GM12878 (cell line): ENCODE measurements around the gene TNNT2. TPM values are rescaled to one million over a fixed set of nuclear protein-coding genes. Genes with fewer than 3 reads are reported as not detected.
A peak's percentile ranks its signal among the peaks of the same experiment; 100 is the strongest.

Experiments
- BACH1 ChIP-seq: fragments of 450-650 bp; IDR thresholded peaks from 2 replicates; pipeline ENCODE4 v1.6.1; 2017; ENCODE audit warnings: mild to moderate bottlenecking, borderline replicate concordance
- BMI1 ChIP-seq: fragments of 450-650 bp; IDR thresholded peaks from 2 replicates; pipeline ENCODE4 v1.6.1; 2016; ENCODE audit warnings: mild to moderate bottlenecking, moderate library complexity, borderline replicate concordance
- ETV6 ChIP-seq, 2 experiments: fragments of 450-650 bp in 1 of 2; IDR thresholded peaks in 1 of 2; conservative IDR thresholded peaks in 1 of 2; 2 replicates each; pipeline ENCODE4 v1.6.1; 2014; ENCODE audit warnings: antibody characterized with exemption in 1 of 2, borderline replicate concordance in 1 of 2, low read depth in 1 of 2, mild to moderate bottlenecking in 1 of 2, moderate library complexity in 1 of 2
- GABPA ChIP-seq: IDR thresholded peaks from 2 replicates; pipeline ENCODE4 v1.6.1; 2014; ENCODE audit warnings: antibody characterized with exemption, low read depth, mild to moderate bottlenecking, inconsistent platforms
- HSF1 ChIP-seq: fragments of 150-350 bp; IDR thresholded peaks from 2 replicates; pipeline ENCODE4 v1.6.1; 2014; ENCODE audit warnings: mild to moderate bottlenecking, low read depth, low read length
- JUNB ChIP-seq: IDR thresholded peaks from 2 replicates; pipeline ENCODE4 v1.6.1; 2016; ENCODE audit warnings: antibody characterized with exemption, mild to moderate bottlenecking
- JUND ChIP-seq: IDR thresholded peaks from 2 replicates; pipeline ENCODE4 v1.6.1; 2012; ENCODE audit warnings: low read depth, mild to moderate bottlenecking, low read length, improper control_type of control experiment, moderate library complexity
- MEF2A ChIP-seq: IDR thresholded peaks from 2 replicates; pipeline ENCODE4 v1.6.1; 2011; ENCODE audit warnings: low read depth, mild to moderate bottlenecking, low read length, moderate library complexity; ENCODE audit not compliant: insufficient read depth
- MEF2B ChIP-seq: fragments of 450-650 bp; IDR thresholded peaks from 2 replicates; pipeline ENCODE4 v1.6.1; 2018; ENCODE audit warnings: mild to moderate bottlenecking, moderate library complexity; ENCODE audit not compliant: partially characterized antibody, poor library complexity, severe bottlenecking
- NFYB ChIP-seq: IDR thresholded peaks from 2 replicates; pipeline ENCODE4 v1.6.1; 2011; ENCODE audit warnings: low read depth, mild to moderate bottlenecking, low read length, improper control_type of control experiment, moderate library complexity; ENCODE audit not compliant: insufficient read depth
- NR2C1 ChIP-seq: fragments of 450-650 bp; IDR thresholded peaks from 2 replicates; pipeline ENCODE4 v1.6.1; 2017; ENCODE audit warnings: antibody characterized with exemption, mild to moderate bottlenecking, moderate library complexity
- NR2C2 ChIP-seq: IDR thresholded peaks from 2 replicates; pipeline ENCODE4 v1.6.1; 2011; ENCODE audit warnings: borderline replicate concordance, low read depth; ENCODE audit not compliant: control insufficient read depth, insufficient read length
- NRF1 ChIP-seq: conservative IDR thresholded peaks from 2 replicates; pipeline ENCODE4 v1.6.1; 2011; ENCODE audit warnings: mild to moderate bottlenecking, low read depth, low read length, improper control_type of control experiment
- PAX5 ChIP-seq: IDR thresholded peaks from 2 replicates; pipeline ENCODE4 v1.6.1; 2011; ENCODE audit warnings: low read depth, low read length, borderline replicate concordance
- POU2F2 ChIP-seq: IDR thresholded peaks from 3 replicates; pipeline ENCODE4 v1.6.1; 2011; ENCODE audit warnings: low read depth, mild to moderate bottlenecking, low read length, borderline replicate concordance
- RAD21 ChIP-seq: IDR thresholded peaks from 2 replicates; pipeline ENCODE4 v1.6.1; 2011; ENCODE audit warnings: mild to moderate bottlenecking, low read depth, low read length, moderate library complexity; ENCODE audit not compliant: insufficient read depth
- RELB ChIP-seq: fragments of 450-650 bp; IDR thresholded peaks from 2 replicates; pipeline ENCODE4 v1.6.1; 2017; ENCODE audit warnings: low read depth, mild to moderate bottlenecking, moderate library complexity
- RFX5 ChIP-seq: IDR thresholded peaks from 2 replicates; pipeline ENCODE4 v1.6.1; 2011; ENCODE audit warnings: low read depth, low read length, improper control_type of control experiment
- SIX5 ChIP-seq: IDR thresholded peaks from 2 replicates; pipeline ENCODE4 v1.6.1; 2011; ENCODE audit warnings: mild to moderate bottlenecking, low read depth, low read length, moderate library complexity; ENCODE audit not compliant: severe bottlenecking
- SMAD1 ChIP-seq: fragments of 450-650 bp; IDR thresholded peaks from 2 replicates; pipeline ENCODE4 v1.6.1; 2018; ENCODE audit warnings: mild to moderate bottlenecking, low read depth; ENCODE audit not compliant: partially characterized antibody
- SMARCA5 ChIP-seq: fragments of 450-650 bp; IDR thresholded peaks from 2 replicates; pipeline ENCODE4 v1.6.1; 2017; ENCODE audit warnings: mild to moderate bottlenecking
- SPI1 ChIP-seq: IDR thresholded peaks from 2 replicates; pipeline ENCODE4 v1.6.1; 2011; ENCODE audit warnings: low read depth, mild to moderate bottlenecking, low read length, moderate library complexity, borderline replicate concordance; ENCODE audit not compliant: insufficient read depth
- SREBF1 ChIP-seq: IDR thresholded peaks from 2 replicates; pipeline ENCODE4 v1.6.1; 2012; ENCODE audit warnings: mild to moderate bottlenecking, low read length
- USF2 ChIP-seq: IDR thresholded peaks from 2 replicates; pipeline ENCODE4 v1.6.1; 2011; ENCODE audit warnings: low read depth, low read length, improper control_type of control experiment, borderline replicate concordance
- ZNF207 ChIP-seq: fragments of 450-650 bp; IDR thresholded peaks from 2 replicates; pipeline ENCODE4 v1.6.1; 2014; ENCODE audit warnings: antibody characterized with exemption, mild to moderate bottlenecking, borderline replicate concordance
- polyA plus RNA-seq, 11 experiments: library from polyadenylated mRNA; depleted of rRNA in 4 of 11; unstranded in 6 of 11; stranded (reverse) in 5 of 11; fragments of >200 nt; fragmentation: Nextera tagmentation in 4 of 11; fragmentation: Illumina TruSeq in 1 of 11; extraction: Ambion mirVana in 4 of 11; extraction: Trizol in 1 of 11; gene quantifications; 1 replicate in 1 of 11; 2 replicates in 10 of 11; pipeline versions ENCODE4 v1.2.1 to v1.2.3, GENCODE V29; 2011 to 2016; ENCODE audit warnings: inconsistent platforms in 2 of 11, missing spikeins in 2 of 11, low read depth in 1 of 11
- total RNA-seq, 4 experiments: library from RNA; depleted of rRNA in 3 of 4; stranded (reverse); fragments of >200 nt in 3 of 4; fragmentation: Illumina TruSeq in 1 of 4; extraction: Trizol in 1 of 4; gene quantifications; 2 replicates each; pipeline versions ENCODE4 v1.2.1 to v1.2.3, GENCODE V29; 2013 to 2021

Gene TNNT2
- total and polyA plus RNA-seq, 10 of the 15 experiments (the other 5 are each of a cell fraction or from before 2014, with no cell fraction given) = 2.2 TPM; not detected in 9

- no peak for TF ChIP-seq RELB
- TF ChIP-seq RAD21 = no peak
- no peak for TF ChIP-seq JUNB
- TF ChIP-seq SMARCA5 = no peak
- TF ChIP-seq USF2 = no peak
- TF ChIP-seq NR2C1 = 0 out of 2 replicates have a peak, but pooled peaks have one; percentile 6
- TF ChIP-seq NRF1 = no peak
- TF ChIP-seq JUND = peak; percentile 77; the same call in 1 of the 2 replicates
- no peak for TF ChIP-seq MEF2A
- no peak for TF ChIP-seq SMAD1
- TF ChIP-seq RFX5 = no peak
- peak; percentile 33; the same call in 1 of the 2 replicates for TF ChIP-seq BMI1
- TF ChIP-seq NR2C2 = no peak
- no peak for TF ChIP-seq SPI1
- no peak for TF ChIP-seq MEF2B
- TF ChIP-seq NFYB = no peak
- no peak for TF ChIP-seq BACH1
- TF ChIP-seq ZNF207 = no peak
- TF ChIP-seq SIX5 = no peak
- no peak for TF ChIP-seq POU2F2
- TF ChIP-seq ETV6 (conservative IDR thresholded peaks at IDR 0.05 in 1 of 2, IDR thresholded peaks at IDR 0.05 in 1 of 2; ENCODE audit: borderline replicate concordance in 1 of 2, low read depth in 1 of 2) = no peak
- TF ChIP-seq SREBF1 = no peak
- TF ChIP-seq PAX5 = peak; percentile 95
- no peak for TF ChIP-seq GABPA
- TF ChIP-seq HSF1 = no peak
Observed at GRCh38 chr1:201405484-201405831, 28.0 kb upstream of the TNNT2 start (continued).
